Measurements from ENCODE around the gene KLRC3. TPM values are rescaled to one million over a fixed set of nuclear protein-coding genes. Genes with fewer than 3 reads are reported as not detected.

Gene KLRC3
- total RNA-seq, 2 donors from 2014 or later = not detected

DNA sequence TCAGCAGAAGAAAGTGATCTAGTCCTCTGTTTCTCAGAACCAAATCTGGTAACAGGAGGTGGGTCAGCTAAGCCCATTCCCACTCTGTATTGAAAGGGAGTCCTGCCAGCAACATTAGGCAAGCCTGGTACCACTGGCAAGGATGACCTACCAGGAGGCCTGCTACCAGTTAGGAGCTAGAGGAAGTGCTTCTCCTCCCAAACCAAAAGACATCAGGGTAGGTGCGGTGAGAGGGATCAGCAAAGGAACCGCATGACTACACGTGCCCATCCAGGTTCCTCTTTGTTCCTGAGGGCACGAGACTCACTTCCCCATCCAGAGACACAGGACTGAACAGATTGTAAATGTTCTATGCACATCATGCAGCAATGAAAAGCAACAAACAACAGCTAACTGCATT is 13.7 kb downstream of the KLRC3 start:
- no peak for TF ChIP-seq POLR2A (IDR thresholded peaks at IDR 0.05)
- TF ChIP-seq, protein P1, sequence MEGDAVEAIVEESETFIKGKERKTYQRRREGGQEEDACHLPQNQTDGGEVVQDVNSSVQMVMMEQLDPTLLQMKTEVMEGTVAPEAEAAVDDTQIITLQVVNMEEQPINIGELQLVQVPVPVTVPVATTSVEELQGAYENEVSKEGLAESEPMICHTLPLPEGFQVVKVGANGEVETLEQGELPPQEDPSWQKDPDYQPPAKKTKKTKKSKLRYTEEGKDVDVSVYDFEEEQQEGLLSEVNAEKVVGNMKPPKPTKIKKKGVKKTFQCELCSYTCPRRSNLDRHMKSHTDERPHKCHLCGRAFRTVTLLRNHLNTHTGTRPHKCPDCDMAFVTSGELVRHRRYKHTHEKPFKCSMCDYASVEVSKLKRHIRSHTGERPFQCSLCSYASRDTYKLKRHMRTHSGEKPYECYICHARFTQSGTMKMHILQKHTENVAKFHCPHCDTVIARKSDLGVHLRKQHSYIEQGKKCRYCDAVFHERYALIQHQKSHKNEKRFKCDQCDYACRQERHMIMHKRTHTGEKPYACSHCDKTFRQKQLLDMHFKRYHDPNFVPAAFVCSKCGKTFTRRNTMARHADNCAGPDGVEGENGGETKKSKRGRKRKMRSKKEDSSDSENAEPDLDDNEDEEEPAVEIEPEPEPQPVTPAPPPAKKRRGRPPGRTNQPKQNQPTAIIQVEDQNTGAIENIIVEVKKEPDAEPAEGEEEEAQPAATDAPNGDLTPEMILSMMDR (IDR thresholded peaks at IDR 0.05) = no peak

DNA sequence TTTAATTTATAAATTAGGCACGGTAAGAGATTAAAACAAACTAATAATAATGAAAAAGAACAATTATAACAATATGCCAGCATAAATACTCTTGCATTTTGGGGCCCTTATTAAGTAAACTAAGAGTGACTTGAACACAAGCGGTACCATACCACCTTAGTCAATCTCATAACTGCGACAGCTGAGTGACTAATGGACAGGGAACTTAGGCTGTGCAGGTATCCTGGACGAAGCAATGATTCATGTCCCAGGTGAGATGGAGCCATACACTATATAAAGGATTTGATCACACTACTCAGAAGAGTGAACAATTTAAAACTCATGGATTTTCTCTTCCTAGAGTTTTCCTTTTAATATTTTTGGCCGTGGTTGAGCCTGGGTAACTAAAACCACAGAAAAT is 15.1 kb downstream of the KLRC3 start:
- TF ChIP-seq POLR2A (IDR thresholded peaks at IDR 0.05) = no peak
- TF ChIP-seq, protein P1 (IDR thresholded peaks at IDR 0.05) = no peak
- intact Hi-C loops (cut with DNase I) = no loop called here
- ATAC-seq (no peak), DNase-seq (no peak)
- Histone ChIP-seq H3K9me3 (no peaks in the 10 kb centered on the region), H3K4me1 (no peaks in the 10 kb centered on the region), H3K27ac (no peak overlapping the region), H3K36me3 (replicated peaks in 1 of 2; ENCODE audit: insufficient read depth in 1 of 2, low read depth in 2 of 2) (no peaks in the 10 kb centered on the region), H3K4me3 (no peak overlapping the region), H3K27me3 (no peaks in the 10 kb centered on the region)
- 86 to 89% methylated on average over 5 of the region's 5 CpGs for WGBS, 2 donors

More for the DNA sequence above, 13.7 kb downstream of the KLRC3 start:
- Histone ChIP-seq H3K4me3 (no peak overlapping the region), H3K27ac (no peak overlapping the region), H3K4me1 (no peaks in the 10 kb centered on the region), H3K27me3 (no peaks in the 10 kb centered on the region), H3K36me3 (replicated peaks in 1 of 2; ENCODE audit: insufficient read depth in 1 of 2, low read depth in 2 of 2) (no peaks in the 10 kb centered on the region), H3K9me3 (no peaks in the 10 kb centered on the region)
- intact Hi-C loops (cut with DNase I) = no loop called here
- ATAC-seq (no peak), DNase-seq (peak in 2 of 4 donors; percentile 12 to 26)
- WGBS, 2 donors = 47 to 61% methylated on average over 4 of the region's 4 CpGs

- Histone ChIP-seq H3K27me3 (no peaks in the 10 kb centered on the region), H3K9me3 (no peaks in the 10 kb centered on the region), H3K4me1 (no peaks in the 10 kb centered on the region), H3K36me3 (replicated peaks in 1 of 2; ENCODE audit: insufficient read depth in 1 of 2, low read depth in 2 of 2) (no peaks in the 10 kb centered on the region), H3K27ac (no peak overlapping the region), H3K4me3 (no peak overlapping the region)
- intact Hi-C loops (cut with DNase I) = no loop called here
- ATAC-seq = no peak
- TF ChIP-seq POLR2A (IDR thresholded peaks at IDR 0.05) = no peak
- TF ChIP-seq, protein P1 (IDR thresholded peaks at IDR 0.05) = no peak
- no peak for DNase-seq
Measured at GRCh38 chr12:10404798-10405197, 15.6 kb downstream of the KLRC3 start.

- intact Hi-C loops (cut with DNase I) = no loop called here
- ATAC-seq (no peak), DNase-seq (no peak)
- Histone ChIP-seq H3K27ac (no peak overlapping the region), H3K4me3 (no peak overlapping the region), H3K9me3 (no peaks in the 10 kb centered on the region), H3K4me1 (no peaks in the 10 kb centered on the region), H3K36me3 (replicated peaks in 1 of 2; ENCODE audit: insufficient read depth in 1 of 2, low read depth in 2 of 2) (no peaks in the 10 kb centered on the region), H3K27me3 (no peaks in the 10 kb centered on the region)
- TF ChIP-seq POLR2A (IDR thresholded peaks at IDR 0.05) = no peak
- TF ChIP-seq, protein P1 (IDR thresholded peaks at IDR 0.05) = no peak
Measured at GRCh38 chr12:10400829-10401228, 19.6 kb downstream of the KLRC3 start.

GRCh38 chr12:10398168-10398567 is 22.2 kb downstream of the KLRC3 start:
- Histone ChIP-seq H3K27ac (no peak overlapping the region), H3K27me3 (no peaks in the 10 kb centered on the region), H3K36me3 (replicated peaks in 1 of 2; ENCODE audit: insufficient read depth in 1 of 2, low read depth in 2 of 2) (no peaks in the 10 kb centered on the region), H3K9me3 (no peaks in the 10 kb centered on the region), H3K4me3 (no peak overlapping the region), H3K4me1 (no peaks in the 10 kb centered on the region)
- WGBS, 2 donors = 76 to 80% methylated on average over 2 of the region's 2 CpGs
- DNase-seq = no peak
- no peak for ATAC-seq
- intact Hi-C loops (cut with DNase I) = no loop called here
- TF ChIP-seq POLR2A (IDR thresholded peaks at IDR 0.05) = no peak
- TF ChIP-seq, protein P1 (IDR thresholded peaks at IDR 0.05) = no peak
